HG03558 (cell line): ENCODE measurements around the gene OR10D3.
"Not testable (repeated sequence)": the region's sequence is repeated elsewhere in the genome, so short reads cannot be mapped to it uniquely, and the experiment has no call there.

Experiments used
- ATAC-seq: cut with Tn5 transposase; IDR thresholded peaks from one replicate; pipeline ENCODE4 v1.9.1; 2021; ENCODE audit warnings: moderate number of reproducible peaks; ENCODE audit not compliant: unreplicated experiment; ENCODE audit errors: extremely low read depth

The OR10D3 gene

DNA sequence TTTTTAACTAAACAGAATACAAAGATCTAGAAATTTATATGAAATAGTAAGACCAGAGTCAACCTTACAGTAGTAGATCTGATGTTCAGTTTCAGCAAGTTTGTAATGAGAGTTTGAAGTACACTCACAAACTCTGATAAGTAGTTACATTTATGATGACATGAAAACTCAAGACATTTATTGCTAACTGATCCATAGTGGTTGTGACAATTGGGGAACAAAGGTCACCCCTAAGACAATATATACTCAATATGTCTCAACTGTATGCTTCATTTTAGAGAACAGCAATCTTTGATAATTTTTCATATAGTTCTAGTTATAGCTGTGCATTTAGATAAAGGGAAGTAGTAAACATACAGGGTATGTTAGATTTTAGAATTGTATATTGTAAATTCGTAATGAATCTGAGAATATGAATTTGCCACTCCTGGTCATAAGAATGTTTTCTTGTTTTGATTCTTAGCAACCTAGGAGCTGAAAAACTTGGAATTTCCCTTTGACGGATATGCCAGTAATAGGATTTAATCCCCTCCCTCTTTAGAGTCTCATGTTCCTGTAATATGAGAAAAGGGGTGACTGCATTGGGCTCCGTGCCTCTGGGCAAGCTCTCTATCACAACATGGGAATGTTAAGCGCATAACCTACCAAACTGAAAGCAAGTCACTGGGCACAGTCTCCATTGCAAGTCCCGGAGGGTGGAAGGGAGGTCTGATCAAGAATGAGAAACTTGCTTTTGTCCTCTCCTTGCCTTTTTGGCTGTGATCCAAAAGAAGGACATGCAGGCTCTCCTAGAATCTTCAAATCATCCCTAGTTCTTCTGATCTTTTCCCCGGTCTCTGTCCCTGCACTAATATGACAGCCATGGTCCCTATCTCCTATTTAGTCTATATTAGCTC lies 11.4 kb downstream of the OR10D3 start:
- ATAC-seq = no peak

DNA sequence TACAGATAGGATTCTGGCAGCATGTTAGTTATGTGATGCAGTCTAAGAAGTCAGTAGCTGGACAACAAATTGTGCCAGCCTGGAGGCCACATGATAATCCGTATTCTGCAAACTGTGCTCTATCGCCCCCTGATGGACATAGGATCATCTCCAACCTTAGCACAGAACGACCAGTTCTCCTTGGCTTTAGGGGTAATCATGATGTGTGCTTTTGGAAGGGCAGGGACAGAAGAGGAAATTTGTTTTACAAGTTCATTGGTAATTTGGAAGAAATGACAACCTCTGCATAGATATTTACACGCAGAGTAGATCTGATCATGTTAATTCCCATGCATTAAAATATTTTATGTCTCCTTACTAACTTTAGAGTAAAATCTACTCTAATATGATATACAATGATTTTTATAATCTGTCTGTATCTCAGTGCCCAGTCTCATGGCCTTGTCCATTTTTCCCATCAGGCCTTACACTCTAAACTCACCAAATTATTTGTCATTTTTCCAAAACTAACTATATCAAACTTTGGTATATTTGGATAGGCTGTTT lies 12.1 kb downstream of the OR10D3 start:
- peak; percentile 59 for ATAC-seq

DNA sequence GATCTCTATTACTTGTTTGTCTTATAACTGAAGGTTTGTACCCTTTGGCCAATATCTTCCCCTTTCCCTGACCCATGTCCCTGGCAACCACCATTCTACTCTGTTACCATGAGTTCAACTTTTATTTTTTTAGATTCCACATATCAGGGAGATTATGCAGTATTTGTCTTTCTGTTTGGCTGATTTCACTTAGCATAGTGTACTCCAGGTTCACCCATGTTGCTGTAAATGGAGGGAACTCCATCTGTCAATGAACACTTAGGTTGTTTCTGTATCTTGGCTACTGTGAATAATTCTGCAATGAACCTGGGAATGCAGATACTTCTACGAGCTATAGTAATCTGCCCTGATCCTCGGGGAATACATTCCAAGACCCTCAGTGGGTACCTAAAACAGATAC lies 14.9 kb downstream of the OR10D3 start:
- no peak for ATAC-seq

DNA sequence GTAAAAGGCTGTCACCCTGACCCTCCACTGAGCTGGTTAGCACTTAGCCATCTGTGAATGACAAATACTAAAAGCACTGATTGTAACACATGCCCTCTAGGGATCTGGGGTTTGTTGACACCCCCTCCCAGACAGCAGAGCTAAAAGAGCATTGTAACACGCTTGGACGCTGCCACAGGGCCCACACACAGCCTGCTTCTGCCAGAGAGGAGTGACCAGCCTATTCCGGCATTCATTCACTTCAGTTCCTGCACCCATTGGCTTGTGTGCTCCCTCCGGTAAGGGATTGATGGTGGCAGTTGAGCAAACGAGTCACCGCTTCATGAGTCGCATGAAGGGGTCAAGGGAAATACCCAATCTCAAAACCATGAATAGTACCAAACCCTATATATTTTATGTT lies 15.8 kb downstream of the OR10D3 start:
- no peak for ATAC-seq

DNA sequence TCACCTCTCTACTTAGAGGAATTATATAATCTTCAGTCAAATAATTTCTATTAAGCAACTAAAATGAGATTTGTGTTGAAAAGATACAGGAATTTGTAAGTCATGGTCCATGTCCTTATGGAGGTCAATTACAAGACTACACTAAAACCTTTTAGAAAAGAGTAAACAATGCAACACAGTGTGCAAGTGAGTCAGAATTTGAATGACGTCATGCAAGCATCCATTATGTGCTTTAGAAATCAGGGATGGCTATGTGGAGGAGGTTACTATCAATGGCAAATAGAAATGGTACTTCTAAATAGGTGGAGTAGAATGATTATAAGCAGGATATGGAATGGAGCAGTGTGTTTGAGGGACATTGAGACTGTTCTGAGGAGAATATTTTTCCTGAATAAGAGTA lies 16.6 kb downstream of the OR10D3 start:
- ATAC-seq = no peak

- ATAC-seq = no peak
Measured at GRCh38 chr11:124200671-124201070, 17.5 kb downstream of the OR10D3 start.

- no peak for ATAC-seq
Measured at GRCh38 chr11:124202951-124203350, 19.8 kb downstream of the OR10D3 start.

- no peak for ATAC-seq
Measured at GRCh38 chr11:124204008-124204407, 20.9 kb downstream of the OR10D3 start.

DNA sequence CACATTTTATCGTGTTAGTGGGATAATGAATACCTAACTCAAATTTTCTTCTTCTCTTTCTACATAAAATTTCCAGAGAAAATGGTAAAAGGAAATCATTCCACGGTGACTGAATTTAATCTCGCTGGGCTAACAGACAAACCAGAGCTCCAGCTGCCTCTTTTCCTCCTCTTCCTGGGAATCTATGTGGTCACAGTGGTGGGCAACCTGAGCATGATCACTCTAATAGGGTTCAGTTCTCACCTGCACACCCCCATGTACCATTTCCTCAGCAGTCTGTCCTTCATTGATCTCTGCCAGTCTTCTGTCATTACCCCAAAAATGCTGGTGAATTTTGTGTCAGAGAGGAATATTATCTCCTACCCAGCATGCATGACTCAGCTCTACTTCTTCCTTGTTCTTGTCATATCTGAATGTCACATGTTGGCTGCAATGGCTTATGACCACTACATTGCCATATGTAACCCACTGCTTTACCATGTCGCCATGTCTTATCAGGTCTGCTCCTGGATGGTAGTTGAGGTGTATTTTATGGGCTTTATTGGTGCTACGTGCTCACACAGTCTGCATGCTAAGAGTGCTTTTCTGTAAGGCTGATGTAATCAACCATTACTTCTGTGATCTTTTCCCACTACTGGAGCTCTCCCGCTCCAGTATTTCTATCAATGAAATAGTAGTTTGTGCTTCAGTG lies 24.1 kb downstream of the OR10D3 start:
- no peak for ATAC-seq

DNA sequence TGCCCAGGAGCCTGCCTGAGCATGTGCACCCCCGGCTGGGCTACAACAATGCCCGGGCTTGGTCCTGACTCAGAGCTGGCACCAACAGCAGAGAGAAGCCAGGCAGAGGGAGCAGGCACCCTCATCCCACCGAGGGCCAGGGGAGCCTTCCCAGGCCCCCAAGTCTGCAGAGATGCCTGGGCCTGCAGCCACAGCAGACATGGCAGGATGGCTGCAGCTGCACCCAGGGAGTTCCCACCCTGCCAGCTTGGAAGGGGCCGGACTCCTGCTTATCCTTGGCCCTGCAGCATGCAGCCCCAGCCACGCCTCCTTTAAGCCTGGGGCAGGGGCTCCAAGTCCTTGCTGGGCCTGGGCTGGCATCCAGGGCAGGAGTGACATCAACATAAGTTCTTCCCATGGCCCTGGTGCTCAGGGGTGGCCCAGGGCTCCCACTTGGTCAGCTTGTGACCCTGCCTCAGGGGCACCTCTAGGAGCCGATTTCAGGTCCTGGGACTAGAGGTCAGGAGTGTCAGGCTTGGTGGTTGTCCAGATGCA lies 26.7 kb downstream of the OR10D3 start:
- no peak for ATAC-seq

DNA sequence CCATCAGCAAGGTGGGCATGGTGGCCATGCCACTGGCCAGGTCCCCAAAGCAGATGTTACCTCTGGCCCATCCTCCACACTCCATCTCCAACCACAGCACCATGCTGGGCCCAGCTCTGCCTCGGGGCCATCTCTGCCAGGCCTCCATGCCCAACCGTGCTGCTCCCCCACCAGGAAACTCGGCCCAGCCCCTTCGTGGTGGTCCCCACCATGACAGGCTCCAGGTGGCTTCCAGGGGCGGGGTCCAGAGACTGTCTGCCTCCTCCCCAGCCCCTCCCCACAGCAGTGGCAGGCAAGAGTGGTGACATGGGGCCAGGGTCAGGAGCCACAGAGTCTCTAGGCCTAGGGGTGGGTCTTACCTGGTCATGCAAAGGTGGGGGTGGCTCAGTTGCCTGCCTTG lies 27.3 kb downstream of the OR10D3 start:
- no peak for ATAC-seq

DNA sequence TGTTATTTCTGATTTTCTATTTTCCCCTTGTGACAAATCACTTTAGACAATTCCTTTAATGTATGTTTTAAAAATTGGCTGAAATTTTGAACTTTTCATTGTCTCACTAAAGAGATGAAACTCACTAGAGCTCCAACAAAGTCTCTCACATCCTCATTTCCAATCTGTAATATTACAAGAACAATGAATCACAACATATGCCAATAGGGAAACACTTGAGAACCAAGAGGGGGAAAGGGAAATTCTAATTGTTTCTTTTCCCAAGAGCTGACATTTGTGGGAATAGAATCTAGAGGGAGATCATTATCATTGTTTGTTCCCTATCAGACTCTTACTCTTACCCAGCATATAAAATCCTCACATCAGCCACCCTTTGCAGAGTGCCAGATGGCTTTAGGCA lies 28.2 kb downstream of the OR10D3 start:
- ATAC-seq = no peak

GRCh38 chr11:124214027-124214426 lies 30.9 kb downstream of the OR10D3 start:
- no peak for ATAC-seq

GRCh38 chr11:124219126-124219525 lies 36.0 kb downstream of the OR10D3 start:
- ATAC-seq = no peak

GRCh38 chr11:124222407-124222806 lies 39.3 kb downstream of the OR10D3 start:
- no peak for ATAC-seq

- not testable (repeated sequence) for ATAC-seq
Measured at GRCh38 chr11:124224618-124225423, 41.7 kb downstream of the OR10D3 start.

- ATAC-seq = no peak
Measured at GRCh38 chr11:124225471-124225870, 42.3 kb downstream of the OR10D3 start.

DNA sequence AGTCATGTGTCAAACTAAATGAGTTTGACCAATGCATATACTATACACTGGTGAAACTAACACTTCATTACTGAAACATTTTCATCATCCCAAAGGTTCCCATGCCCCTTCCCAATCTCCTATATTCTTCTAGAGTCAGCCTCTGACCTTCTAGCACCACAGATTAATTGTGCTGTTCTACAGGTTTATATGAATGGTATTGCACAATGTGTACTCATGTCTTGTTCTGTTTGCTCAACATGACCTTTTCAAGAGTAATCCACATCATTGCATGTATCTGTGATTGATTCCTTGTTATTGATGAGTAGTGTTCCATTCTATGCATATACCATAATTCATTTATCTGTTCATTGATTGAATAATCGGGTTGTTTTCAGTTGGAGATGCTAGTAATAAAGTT lies 50.2 kb downstream of the OR10D3 start:
- ATAC-seq = no peak
